Spleen (tissue), 11 donors: Measurements from ENCODE around the gene CEACAM18. TPM values are rescaled to one million over a fixed set of nuclear protein-coding genes. Genes with fewer than 3 reads are reported as not detected.
A peak's percentile ranks its signal among the peaks of the same experiment; 100 is the strongest.
"Not testable (repeated sequence)": the region's sequence is repeated elsewhere in the genome, so short reads cannot be mapped to it uniquely, and the experiment has no call there.

Experiments used
- DNase-seq: peaks from one replicate; pipeline ENCODE4 v3.0.0-alpha.2; 2020
- H3K27ac ChIP-seq, 8 donors: fragments of 200-600 bp; sonication (generic) in 7 of 8; 1 replicate in 4 of 8; 2 replicates in 4 of 8; pipeline versions ENCODE4 v1.5.0 to v1.8.0; 2016 to 2021; ENCODE audit warnings: inconsistent platforms in 4 of 8, mild to moderate bottlenecking in 4 of 8, moderate library complexity in 1 of 8
- H3K27me3 ChIP-seq, 7 donors: fragments of 200-600 bp; sonication (generic) in 6 of 7; replicated peaks in 1 of 7; 1 replicate in 4 of 7; 2 replicates in 3 of 7; pipeline versions ENCODE4 v1.5.0 to v1.8.0; 2016 to 2021; ENCODE audit warnings: inconsistent platforms in 3 of 7, mild to moderate bottlenecking in 1 of 7
- H3K36me3 ChIP-seq, 6 donors: fragments of 200-600 bp; sonication (generic) in 5 of 6; 1 replicate in 4 of 6; 2 replicates in 2 of 6; pipeline versions ENCODE4 v1.5.0 to v1.8.0; 2016 to 2021; ENCODE audit warnings: inconsistent platforms in 2 of 6
- H3K4me1 ChIP-seq, 6 donors: fragments of 200-600 bp; sonication (generic) in 5 of 6; 1 replicate in 3 of 6; 2 replicates in 3 of 6; pipeline versions ENCODE4 v1.5.0 to v1.8.0; 2016 to 2021; ENCODE audit warnings: inconsistent platforms in 3 of 6
- H3K4me3 ChIP-seq, 8 donors: fragments of 200-600 bp; sonication (generic) in 7 of 8; 1 replicate in 4 of 8; 2 replicates in 4 of 8; pipeline versions ENCODE4 v1.5.0 to v1.8.0; 2016 to 2021; ENCODE audit warnings: inconsistent platforms in 4 of 8, mild to moderate bottlenecking in 4 of 8, moderate library complexity in 2 of 8
- H3K9me3 ChIP-seq, 8 donors: fragments of 200-600 bp; sonication (generic) in 7 of 8; 1 replicate in 4 of 8; 2 replicates in 4 of 8; pipeline versions ENCODE4 v1.5.0 to v1.8.0; 2016 to 2021; ENCODE audit warnings: inconsistent platforms in 4 of 8
- POLR2A ChIP-seq, 3 donors: fragments of 450-650 bp; IDR thresholded peaks; one replicate each; pipeline ENCODE4 v1.5.1; 2017; ENCODE audit warnings: antibody characterized with exemption in 3 of 3, mild to moderate bottlenecking in 1 of 3
- POLR2AphosphoS5 ChIP-seq, 3 donors: sonication (generic); formaldehyde crosslinking; IDR thresholded peaks; one replicate each; pipeline ENCODE4 v1.5.1; 2017; ENCODE audit warnings: antibody characterized with exemption in 3 of 3
- WGBS, 5 donors: extraction: QIAGEN DNeasy Blood & Tissue Kit in 3 of 5; methylation state at CpG; one replicate each; pipeline versions ENCODE4 v1.1.5 to v1.1.7; 2013 to 2018; 5-methylcytosine and 5-hydroxymethylcytosine counted together
- intact Hi-C: fragments of 100-400 bp; cut with DNase I; formaldehyde crosslinking; loops from one replicate; pipeline ENCODE4 v1.15.0; 2023; ENCODE audit warnings: low total_unique reads
- polyA plus RNA-seq, 3 donors: library from polyadenylated mRNA; stranded (reverse); fragments of 200-250 nt; gene quantifications; one replicate each; pipeline ENCODE4 v1.2.1, GENCODE V29; 2013
- total RNA-seq, 7 donors: library from RNA; depleted of rRNA in 3 of 7; stranded (reverse); fragments of >200 nt in 3 of 7; fragmentation: NEBNext Ultra II Directional in 4 of 7; extraction: Animal tissue kit (Norgen Biotek cat#: 25700) in 4 of 7; gene quantifications; one replicate each; pipeline versions ENCODE4 v1.1.0 to v1.2.1, GENCODE V29; 2016 to 2021
- TF ChIP-seq, protein P1 (sequence below), 11 experiments: fragments of 200-600 bp in 7 of 11; fragments of 450-650 bp in 4 of 11; sonication (generic) in 4 of 11; IDR thresholded peaks in 8 of 11; conservative IDR thresholded peaks in 3 of 11; 1 replicate in 7 of 11; 2 replicates in 4 of 11; pipeline versions ENCODE4 v1.4.0 to v1.8.0; 2016 to 2021; ENCODE audit warnings: antibody characterized with exemption in 11 of 11, inconsistent platforms in 4 of 11, mild to moderate bottlenecking in 1 of 11
- donor health status: healthy with polysubstance abuse.
- donor health status: DM: no; HTN: no; CAD: no; lungs with moderate emphysema.
- donor health status: DM: no; HTN: no; CAD: no.
- donor health status: Bipolar disorder and iron deficiency.
- donor health status: healthy.
- donor health status: DM: no; HTN: no; CAD: no.
- donor health status: DM: yes; HTN: yes; CAD: no.

Gene CEACAM18
- total and polyA plus RNA-seq, 10 donors, result not detected

DNA sequence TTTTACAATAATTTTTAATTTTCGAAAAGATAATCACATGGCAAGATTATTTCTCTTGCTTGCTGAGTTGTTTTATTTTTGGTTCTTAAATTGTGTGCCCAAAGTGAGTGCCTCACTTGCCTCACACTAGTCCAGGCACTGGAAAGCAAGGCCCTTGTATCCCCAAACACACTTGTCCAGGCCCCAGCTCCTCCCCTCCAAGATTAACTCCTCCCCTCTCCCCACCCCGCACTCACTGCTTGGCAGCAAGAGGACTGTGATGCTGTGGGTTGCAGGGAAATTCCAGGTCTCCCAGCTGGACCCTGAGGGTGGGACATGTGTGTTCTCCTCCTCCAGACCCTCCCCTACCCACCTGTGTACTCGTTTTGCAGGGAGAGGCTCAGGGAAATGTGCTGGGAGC, 19.3 kb downstream of the CEACAM18 start:
- Histone ChIP-seq H3K27me3 (peaks cover 0 to 13% (median 0%) of the 10 kb centered on the region in 7 donors), H3K4me1 (peaks cover 0 to 15% (median 11%) of the 10 kb centered on the region in 6 donors), H3K4me3 (no peak overlapping the region), H3K36me3 (no peaks in the 10 kb centered on the region), H3K9me3 (no peaks in the 10 kb centered on the region), H3K27ac (no peak overlapping the region)
- no peak for TF ChIP-seq POLR2A (IDR thresholded peaks at IDR 0.05)
- TF ChIP-seq, protein P1, sequence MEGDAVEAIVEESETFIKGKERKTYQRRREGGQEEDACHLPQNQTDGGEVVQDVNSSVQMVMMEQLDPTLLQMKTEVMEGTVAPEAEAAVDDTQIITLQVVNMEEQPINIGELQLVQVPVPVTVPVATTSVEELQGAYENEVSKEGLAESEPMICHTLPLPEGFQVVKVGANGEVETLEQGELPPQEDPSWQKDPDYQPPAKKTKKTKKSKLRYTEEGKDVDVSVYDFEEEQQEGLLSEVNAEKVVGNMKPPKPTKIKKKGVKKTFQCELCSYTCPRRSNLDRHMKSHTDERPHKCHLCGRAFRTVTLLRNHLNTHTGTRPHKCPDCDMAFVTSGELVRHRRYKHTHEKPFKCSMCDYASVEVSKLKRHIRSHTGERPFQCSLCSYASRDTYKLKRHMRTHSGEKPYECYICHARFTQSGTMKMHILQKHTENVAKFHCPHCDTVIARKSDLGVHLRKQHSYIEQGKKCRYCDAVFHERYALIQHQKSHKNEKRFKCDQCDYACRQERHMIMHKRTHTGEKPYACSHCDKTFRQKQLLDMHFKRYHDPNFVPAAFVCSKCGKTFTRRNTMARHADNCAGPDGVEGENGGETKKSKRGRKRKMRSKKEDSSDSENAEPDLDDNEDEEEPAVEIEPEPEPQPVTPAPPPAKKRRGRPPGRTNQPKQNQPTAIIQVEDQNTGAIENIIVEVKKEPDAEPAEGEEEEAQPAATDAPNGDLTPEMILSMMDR (IDR thresholded peaks at IDR 0.05 in 8 of 11, conservative IDR thresholded peaks at IDR 0.05 in 3 of 11), result no peak
- TF ChIP-seq POLR2AphosphoS5 (IDR thresholded peaks at IDR 0.05), result no peak
- intact Hi-C loops, result no loop called here
- 49 to 60% (median 58%) methylated on average over 3 of the region's 3 CpGs for WGBS, 5 donors
- DNase-seq, result no peak

DNA sequence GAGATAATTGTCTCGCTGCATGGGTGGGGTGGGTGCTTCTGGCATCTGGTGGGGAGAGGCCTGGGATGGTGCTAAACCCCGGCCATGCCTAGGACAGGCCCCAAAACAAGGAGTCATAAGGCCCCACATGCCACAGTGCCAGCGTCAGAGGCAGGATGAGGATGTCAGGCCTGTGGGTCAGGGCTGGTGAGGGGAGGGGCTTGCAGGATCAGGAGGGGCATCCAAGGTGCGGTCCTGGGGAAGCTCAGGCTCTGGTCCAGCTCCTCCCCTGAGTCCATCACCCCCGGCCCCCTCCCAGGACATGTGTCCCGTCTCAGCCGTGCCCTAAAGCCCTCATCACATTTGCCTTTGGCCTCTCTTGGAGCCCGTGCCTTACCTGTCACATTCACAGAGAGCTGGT, 22.6 kb downstream of the CEACAM18 start:
- 48 to 73% (median 61%) methylated on average over 4 to 8 of the region's 8 CpGs for WGBS, 5 donors
- H3K4me3 ChIP-seq, result peak overlapping the region in 3 of 8 donors; percentile 7 to 52 (median 38)
- intact Hi-C loops, H3K36me3 ChIP-seq, DNase-seq, H3K27me3 ChIP-seq: not testable (repeated sequence)
- H3K4me1 ChIP-seq, result peaks cover 0 to 27% (median 11%) of the 10 kb centered on the region in 6 donors
- H3K9me3 ChIP-seq, result peaks cover 0 to 12% (median 0%) of the 10 kb centered on the region in 8 donors
- H3K27ac ChIP-seq, result peak overlapping the region in 3 of 8 donors; percentile 53 to 72 (median 66)

DNA sequence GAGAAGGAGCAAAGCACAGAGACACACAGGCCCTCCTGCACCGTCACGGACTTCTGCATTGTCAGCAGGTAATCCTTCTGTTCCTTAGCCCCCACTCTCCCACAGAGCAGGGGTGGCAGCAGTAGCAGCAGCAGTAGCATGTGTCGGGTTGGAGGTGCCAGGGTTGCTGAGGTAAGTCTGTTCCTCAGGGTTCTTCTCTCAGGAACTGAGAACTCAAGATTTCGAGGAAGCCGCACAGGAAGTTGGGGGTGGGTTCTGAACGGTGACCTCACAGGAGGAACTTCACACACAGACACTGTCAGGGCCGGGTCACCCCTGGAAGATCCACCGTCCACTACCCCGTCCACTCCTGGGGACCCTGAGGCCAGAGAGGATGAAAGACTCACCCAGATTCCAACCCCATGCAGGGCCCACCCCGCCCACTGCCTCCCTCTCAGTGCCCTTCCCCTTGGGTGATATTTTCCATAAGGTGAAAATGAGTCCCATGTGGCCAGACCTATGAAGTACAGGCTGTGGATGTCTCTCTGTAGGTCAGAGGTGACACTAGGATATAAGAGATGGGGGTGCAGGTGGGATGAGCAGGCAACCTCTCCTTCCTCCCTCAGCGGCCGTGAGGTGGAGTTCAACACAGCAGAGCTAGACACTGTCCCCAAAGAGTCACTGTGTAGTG, 23.4 kb downstream of the CEACAM18 start, which contains the start of gene SIGLEC12:
Gene SIGLEC12, minus strand, starts transcription at position 207 of the 670 bp plus-strand sequence. Its CDS starts 67 bp downstream, at position 140.
- Histone ChIP-seq H3K9me3 (peaks cover 0 to 12% (median 0%) of the 10 kb centered on the region in 8 donors), H3K4me3 (peak within 1 kb of the TSS in 3 of 8 donors; percentile 7 to 52 (median 38)), H3K27ac (peak within 1 kb of the TSS in 4 of 8 donors; percentile 53 to 72 (median 63)), H3K4me1 (peaks cover 0 to 27% (median 11%) of the 10 kb centered on the region in 6 donors), H3K27me3 (peaks cover 0 to 8% (median 0%) of the 10 kb centered on the region in 7 donors), H3K36me3 (no peaks in the 10 kb centered on the region)
- DNase-seq, result peak; percentile 89
- 27 to 46% (median 35%) methylated on average over 12 of the region's 12 CpGs for WGBS, 5 donors
- intact Hi-C loops, result no loop called here
- no peak for TF ChIP-seq POLR2A (IDR thresholded peaks at IDR 0.05)
- peak in 2 of 3 donors; percentile 65 to 67 for TF ChIP-seq POLR2AphosphoS5 (IDR thresholded peaks at IDR 0.05)
- TF ChIP-seq, protein P1 (IDR thresholded peaks at IDR 0.05 in 8 of 11, conservative IDR thresholded peaks at IDR 0.05 in 3 of 11), result peak in 1 of 11 experiments; percentile 12

- Histone ChIP-seq H3K4me1 (peaks cover 0 to 28% (median 11%) of the 10 kb centered on the region in 6 donors), H3K4me3 (no peak overlapping the region), H3K27me3 (peaks cover 0 to 10% (median 0%) of the 10 kb centered on the region in 7 donors), H3K9me3 (peaks cover 0 to 12% (median 0%) of the 10 kb centered on the region in 8 donors), H3K36me3 (no peaks in the 10 kb centered on the region), H3K27ac (peak overlapping the region in 3 of 8 donors; percentile 37 to 60 (median 38))
- intact Hi-C loops, result no loop called here
- no peak for DNase-seq
- WGBS, 5 donors, result 33 to 56% (median 52%) methylated on average over 5 of the region's 5 CpGs
- TF ChIP-seq, protein P1 (IDR thresholded peaks at IDR 0.05 in 8 of 11, conservative IDR thresholded peaks at IDR 0.05 in 3 of 11), result no peak
- TF ChIP-seq POLR2A (IDR thresholded peaks at IDR 0.05) (no peak), POLR2AphosphoS5 (IDR thresholded peaks at IDR 0.05) (no peak)
Observed at GRCh38 chr19:51503286-51503817, 25.0 kb downstream of the CEACAM18 start.
